ENCODE measurements around the gene BLTP3B. TPM values are rescaled to one million over a fixed set of nuclear protein-coding genes. Genes with fewer than 3 reads are reported as not detected.

Gene BLTP3B
- total RNA-seq, 1 experiment from 2014 or later = 19.8 TPM

DNA sequence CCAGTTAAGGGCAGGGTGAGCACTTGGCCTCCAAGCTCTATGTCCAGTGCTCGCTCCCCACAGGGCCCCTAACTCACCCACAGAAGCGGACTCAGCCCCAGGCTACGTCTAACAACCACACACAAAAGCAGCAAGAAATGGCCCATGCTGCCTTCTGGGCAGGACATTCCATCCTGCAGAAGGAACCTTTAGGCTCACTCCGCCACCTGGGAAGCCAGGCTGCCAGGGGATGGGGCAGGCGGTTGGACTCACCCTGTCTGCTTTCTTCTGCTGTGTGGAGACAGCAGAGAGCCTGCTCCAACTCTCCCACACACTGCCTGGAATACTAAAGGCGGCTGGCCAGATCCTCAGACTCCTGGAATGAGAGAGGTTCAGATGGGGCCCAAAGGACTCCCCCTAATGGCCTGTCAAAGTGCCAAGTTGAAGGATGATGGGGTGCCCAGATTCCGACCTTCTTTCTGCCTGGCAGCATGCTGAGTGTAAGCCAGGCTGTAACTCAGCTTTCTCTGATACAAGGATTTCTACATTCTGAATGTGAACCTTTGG is 27.7 kb upstream of the BLTP3B start:
- Histone ChIP-seq H3K4me1 (replicated peaks; ENCODE audit: insufficient read depth) (no peaks in the 10 kb centered on the region), H3K4me3 (no peak overlapping the region), H2AFZ (no peak overlapping the region), H3K27me3 (ENCODE audit: insufficient read depth, low read depth) (no peaks in the 10 kb centered on the region), H3F3A (ENCODE audit: insufficient read depth, low read depth) (no peaks in the 10 kb centered on the region), H3K9me2 (ENCODE audit: insufficient read depth) (no peaks in the 10 kb centered on the region), H3K36me3 (ENCODE audit: low read depth) (no peaks in the 10 kb centered on the region; the same call in 1 of the 2 replicates), H4K20me1 (ENCODE audit: insufficient read depth) (no peaks in the 10 kb centered on the region), H3K79me2 (ENCODE audit: low read depth) (no peaks in the 10 kb centered on the region), H3K4me2 (no peak overlapping the region), H3K9me3 (ENCODE audit: insufficient read depth, low read depth) (no peaks in the 10 kb centered on the region), H3K27ac (no peak overlapping the region)
- POLR2A ChIA-PET (ENCODE audit: unreplicated experiment) = no interaction called here
- intact Hi-C loops (cut with micrococcal nuclease; ENCODE audit: unreplicated experiment) = no loop called here
- TF ChIP-seq, protein P1, sequence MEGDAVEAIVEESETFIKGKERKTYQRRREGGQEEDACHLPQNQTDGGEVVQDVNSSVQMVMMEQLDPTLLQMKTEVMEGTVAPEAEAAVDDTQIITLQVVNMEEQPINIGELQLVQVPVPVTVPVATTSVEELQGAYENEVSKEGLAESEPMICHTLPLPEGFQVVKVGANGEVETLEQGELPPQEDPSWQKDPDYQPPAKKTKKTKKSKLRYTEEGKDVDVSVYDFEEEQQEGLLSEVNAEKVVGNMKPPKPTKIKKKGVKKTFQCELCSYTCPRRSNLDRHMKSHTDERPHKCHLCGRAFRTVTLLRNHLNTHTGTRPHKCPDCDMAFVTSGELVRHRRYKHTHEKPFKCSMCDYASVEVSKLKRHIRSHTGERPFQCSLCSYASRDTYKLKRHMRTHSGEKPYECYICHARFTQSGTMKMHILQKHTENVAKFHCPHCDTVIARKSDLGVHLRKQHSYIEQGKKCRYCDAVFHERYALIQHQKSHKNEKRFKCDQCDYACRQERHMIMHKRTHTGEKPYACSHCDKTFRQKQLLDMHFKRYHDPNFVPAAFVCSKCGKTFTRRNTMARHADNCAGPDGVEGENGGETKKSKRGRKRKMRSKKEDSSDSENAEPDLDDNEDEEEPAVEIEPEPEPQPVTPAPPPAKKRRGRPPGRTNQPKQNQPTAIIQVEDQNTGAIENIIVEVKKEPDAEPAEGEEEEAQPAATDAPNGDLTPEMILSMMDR (conservative IDR thresholded peaks at IDR 0.05) = no peak
- TF ChIP-seq EZH2 (IDR thresholded peaks at IDR 0.05; ENCODE audit: low read depth) = no peak
- DNase-seq = no peak
- BruUV-seq (replicated peaks) = no TSS peak
- CTCF ChIA-PET = no interaction called here

DNA sequence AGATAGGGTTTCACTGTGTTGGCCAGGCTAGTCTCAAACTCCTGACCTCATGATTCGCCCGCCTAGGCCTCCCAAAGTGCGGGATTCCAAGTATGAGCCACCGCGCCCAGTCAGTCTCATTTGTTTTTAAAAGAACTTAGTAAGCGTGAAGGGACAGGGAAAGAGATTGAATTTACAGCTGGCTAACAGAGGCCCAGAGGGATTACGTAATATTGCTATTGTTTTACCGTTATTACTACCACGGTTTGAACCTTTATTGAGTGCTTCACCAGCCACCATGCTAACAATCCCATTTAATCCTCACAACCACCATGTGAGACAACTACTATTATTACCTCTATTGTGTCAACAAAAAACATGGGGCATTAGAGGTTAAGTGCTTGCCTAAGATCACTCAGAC is 26.7 kb upstream of the BLTP3B start:
- TF ChIP-seq, protein P1 (conservative IDR thresholded peaks at IDR 0.05) = no peak
- TF ChIP-seq EZH2 (IDR thresholded peaks at IDR 0.05; ENCODE audit: low read depth) = no peak
- ChIA-PET CTCF (no interaction called here), POLR2A (ENCODE audit: unreplicated experiment) (no interaction called here)
- H3K4me1 ChIP-seq (replicated peaks; ENCODE audit: insufficient read depth) = peaks cover 2% of the 10 kb centered on the region; the same call in 1 of the 2 replicates
- intact Hi-C loops (cut with micrococcal nuclease; ENCODE audit: unreplicated experiment) = no loop called here
- no peaks in the 10 kb centered on the region for H3K9me3 ChIP-seq (ENCODE audit: insufficient read depth, low read depth)
- no peak overlapping the region for H3K4me3 ChIP-seq
- H3K36me3 ChIP-seq (ENCODE audit: low read depth) = no peaks in the 10 kb centered on the region
- no peak overlapping the region for H3K4me2 ChIP-seq
- no peaks in the 10 kb centered on the region for H3K9me2 ChIP-seq (ENCODE audit: insufficient read depth)
- DNase-seq = no peak
- no peaks in the 10 kb centered on the region for H4K20me1 ChIP-seq (ENCODE audit: insufficient read depth)
- no peaks in the 10 kb centered on the region for H3F3A ChIP-seq (ENCODE audit: insufficient read depth, low read depth)
- no TSS peak for BruUV-seq (replicated peaks)
- H2AFZ ChIP-seq = no peak overlapping the region
- no peaks in the 10 kb centered on the region for H3K79me2 ChIP-seq (ENCODE audit: low read depth)
- H3K27me3 ChIP-seq (ENCODE audit: insufficient read depth, low read depth) = no peaks in the 10 kb centered on the region
- no peak overlapping the region for H3K27ac ChIP-seq

DNA sequence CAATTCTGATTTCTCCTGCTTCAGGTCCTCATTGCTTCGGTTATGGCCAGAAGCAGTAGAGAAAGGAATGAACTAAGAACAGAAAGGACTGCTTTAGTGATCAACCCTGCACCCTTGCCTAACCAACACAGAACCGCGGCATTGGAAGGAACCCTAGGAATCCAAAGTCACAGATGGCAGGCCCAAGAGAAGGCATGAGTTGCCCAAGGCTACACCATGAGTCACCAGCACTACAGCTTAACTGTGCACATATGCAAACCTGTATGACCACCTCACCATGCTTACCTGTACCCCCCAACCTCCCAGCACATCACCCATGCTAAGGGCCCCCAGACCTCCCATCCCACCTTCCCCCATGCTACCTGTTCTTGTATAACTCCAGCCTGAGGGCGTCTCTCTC is 25.9 kb upstream of the BLTP3B start:
- H3K36me3 ChIP-seq (ENCODE audit: low read depth) = no peaks in the 10 kb centered on the region
- no peaks in the 10 kb centered on the region for H3F3A ChIP-seq (ENCODE audit: insufficient read depth, low read depth)
- H3K9me2 ChIP-seq (ENCODE audit: insufficient read depth) = no peaks in the 10 kb centered on the region
- H2AFZ ChIP-seq = no peak overlapping the region
- H3K4me3 ChIP-seq = no peak overlapping the region
- no peak for DNase-seq
- POLR2A ChIA-PET (ENCODE audit: unreplicated experiment) = no interaction called here
- no peak overlapping the region for H3K27ac ChIP-seq
- peaks cover 9% of the 10 kb centered on the region for H3K4me1 ChIP-seq (replicated peaks; ENCODE audit: insufficient read depth)
- H4K20me1 ChIP-seq (ENCODE audit: insufficient read depth) = no peaks in the 10 kb centered on the region
- BruUV-seq (replicated peaks) = no TSS peak
- H3K27me3 ChIP-seq (ENCODE audit: insufficient read depth, low read depth) = no peaks in the 10 kb centered on the region
- TF ChIP-seq, protein P1 (conservative IDR thresholded peaks at IDR 0.05) = no peak
- TF ChIP-seq EZH2 (IDR thresholded peaks at IDR 0.05; ENCODE audit: low read depth) = no peak
- H3K4me2 ChIP-seq = no peak overlapping the region
- H3K9me3 ChIP-seq (ENCODE audit: insufficient read depth, low read depth) = no peaks in the 10 kb centered on the region
- CTCF ChIA-PET = no interaction called here
- no peaks in the 10 kb centered on the region for H3K79me2 ChIP-seq (ENCODE audit: low read depth)
- intact Hi-C loops (cut with micrococcal nuclease; ENCODE audit: unreplicated experiment) = no loop called here
